Measurements from ENCODE around the gene NBEA.

DNA sequence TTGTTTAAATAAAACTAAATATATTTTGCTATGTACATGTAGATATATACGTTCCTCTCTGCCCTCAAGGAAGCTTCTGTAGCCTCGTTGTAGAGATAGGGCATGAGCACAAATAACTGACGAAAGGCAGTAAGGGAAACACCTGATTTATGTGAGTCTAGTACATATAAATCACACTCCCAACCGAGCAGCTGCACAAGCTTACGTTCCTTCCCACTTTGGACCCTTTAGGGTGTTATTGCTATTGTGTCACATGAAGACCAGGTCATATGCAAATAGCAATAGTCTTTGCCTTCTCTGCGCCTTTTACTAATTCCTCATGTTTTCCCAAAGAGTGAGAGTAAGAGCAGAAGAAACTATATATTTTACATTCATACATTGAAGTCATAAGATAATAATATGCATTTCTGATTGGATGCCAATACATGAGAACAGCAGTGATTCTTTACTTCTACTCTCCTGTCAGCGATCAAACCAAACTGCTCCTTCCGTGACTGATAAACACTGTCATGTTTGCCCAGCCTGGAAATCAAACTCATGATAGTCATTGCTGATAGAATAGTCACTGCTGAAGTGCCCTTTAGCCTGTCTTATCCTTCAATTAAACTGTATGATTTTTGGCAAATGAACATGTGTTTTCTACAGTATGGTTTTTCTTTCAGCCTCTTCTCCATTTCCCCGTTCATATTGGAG, 661.7 kb downstream of the NBEA start:
- TF ChIP-seq EGR1 (IDR thresholded peaks at IDR 0.05) (no peak), CEBPB (IDR thresholded peaks at IDR 0.05) (no peak), TEAD4 (IDR thresholded peaks at IDR 0.05) (no peak)

All from Ishikawa (cell line).